ENCODE measurements around the gene ARID2.

DNA sequence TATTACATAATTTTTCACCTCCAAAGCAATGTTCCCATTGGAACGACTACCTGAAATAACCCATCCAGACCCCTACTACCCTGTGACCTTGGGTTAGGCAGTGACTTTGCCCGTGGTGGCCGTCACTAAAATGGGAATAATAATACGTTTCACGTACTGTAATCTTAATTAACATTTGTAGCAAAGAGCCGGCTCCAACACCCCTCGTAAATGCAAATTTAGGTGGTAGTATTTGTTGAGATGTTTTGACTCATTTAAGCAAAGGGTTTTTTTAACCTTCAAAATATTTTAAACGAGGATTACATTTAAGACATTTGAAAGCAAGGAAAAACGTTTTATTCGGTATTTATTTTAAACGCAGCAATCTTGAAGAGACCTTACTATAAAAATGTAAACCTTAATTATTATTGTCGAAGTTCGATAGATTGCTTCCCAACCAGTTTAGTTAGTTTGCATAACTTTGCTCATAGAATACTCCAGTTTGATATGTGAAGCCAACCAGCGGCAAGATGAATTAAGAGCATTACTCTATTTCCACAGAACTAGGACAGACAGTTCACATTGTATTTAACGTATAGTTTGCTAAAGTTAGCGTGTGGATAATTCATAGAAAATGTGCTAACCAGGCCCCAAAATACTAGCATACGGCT lies 1.4 kb upstream of the ARID2 start:
- TF ChIP-seq, protein P1, sequence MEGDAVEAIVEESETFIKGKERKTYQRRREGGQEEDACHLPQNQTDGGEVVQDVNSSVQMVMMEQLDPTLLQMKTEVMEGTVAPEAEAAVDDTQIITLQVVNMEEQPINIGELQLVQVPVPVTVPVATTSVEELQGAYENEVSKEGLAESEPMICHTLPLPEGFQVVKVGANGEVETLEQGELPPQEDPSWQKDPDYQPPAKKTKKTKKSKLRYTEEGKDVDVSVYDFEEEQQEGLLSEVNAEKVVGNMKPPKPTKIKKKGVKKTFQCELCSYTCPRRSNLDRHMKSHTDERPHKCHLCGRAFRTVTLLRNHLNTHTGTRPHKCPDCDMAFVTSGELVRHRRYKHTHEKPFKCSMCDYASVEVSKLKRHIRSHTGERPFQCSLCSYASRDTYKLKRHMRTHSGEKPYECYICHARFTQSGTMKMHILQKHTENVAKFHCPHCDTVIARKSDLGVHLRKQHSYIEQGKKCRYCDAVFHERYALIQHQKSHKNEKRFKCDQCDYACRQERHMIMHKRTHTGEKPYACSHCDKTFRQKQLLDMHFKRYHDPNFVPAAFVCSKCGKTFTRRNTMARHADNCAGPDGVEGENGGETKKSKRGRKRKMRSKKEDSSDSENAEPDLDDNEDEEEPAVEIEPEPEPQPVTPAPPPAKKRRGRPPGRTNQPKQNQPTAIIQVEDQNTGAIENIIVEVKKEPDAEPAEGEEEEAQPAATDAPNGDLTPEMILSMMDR (IDR thresholded peaks at IDR 0.05), result no peak
- no peak for TF ChIP-seq POLR2A (IDR thresholded peaks at IDR 0.05)
